ENCODE data around the gene MTAP.

MTAP gene

DNA sequence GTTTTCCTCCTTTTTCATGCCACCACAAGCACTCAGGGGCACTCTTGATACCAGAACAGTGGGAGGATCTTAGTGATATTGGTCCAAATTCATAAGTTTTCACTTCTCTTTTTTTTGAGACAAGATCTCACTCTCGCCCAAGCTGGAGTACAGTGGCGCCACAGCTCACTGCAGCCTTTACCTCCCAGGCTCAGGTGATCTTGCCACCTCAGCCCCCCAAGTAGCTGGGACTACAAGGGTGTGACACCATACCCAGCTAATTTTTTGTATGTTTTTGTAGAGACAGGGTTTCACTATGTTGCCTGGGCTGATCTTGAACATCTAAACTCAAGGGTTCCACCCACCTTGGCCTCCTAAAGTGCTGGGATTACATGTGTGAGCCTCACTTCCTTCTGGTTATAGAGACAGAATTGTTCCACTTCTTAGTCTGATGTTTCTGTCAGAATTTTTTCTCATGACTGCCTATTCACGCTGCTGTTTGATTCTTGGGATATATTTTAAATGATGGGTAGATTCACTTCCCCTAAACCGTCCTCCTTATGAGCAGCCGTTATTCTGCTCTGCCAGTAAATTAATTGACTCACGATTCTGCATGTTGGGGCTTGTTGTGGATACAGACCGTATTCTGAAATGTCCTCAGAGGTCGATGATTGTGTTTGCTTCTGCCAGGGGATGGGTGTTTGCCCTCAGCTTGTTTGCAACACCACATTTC lies 30.8 kb downstream of the MTAP start:
- H3K36me3 ChIP-seq (ENCODE audit: control insufficient read depth in 2 of 2, insufficient read depth in 1 of 2, low read length in 2 of 2), result peaks cover 20 to 98% of the 10 kb centered on the region in 2 experiments
- H3K27ac ChIP-seq (ENCODE audit: extremely low read depth, low read depth, low read length), result no peak overlapping the region
- TF ChIP-seq WT1 (tag by site-specific recombination; IDR thresholded peaks at IDR 0.05) (no peak), ZNF37A (tag by site-specific recombination; IDR thresholded peaks at IDR 0.05) (no peak), ZNF416 (tag by site-specific recombination; IDR thresholded peaks at IDR 0.05) (no peak), ZBTB21 (tag by site-specific recombination; IDR thresholded peaks at IDR 0.05) (no peak), ZNF335 (tag by site-specific recombination; conservative IDR thresholded peaks at IDR 0.05) (no peak)
- no peaks in the 10 kb centered on the region; the same call in 1 of the 2 replicates for H3K9me3 ChIP-seq (ENCODE audit: control insufficient read depth, insufficient read depth, low read depth, low read length)
- no peak overlapping the region for H3K4me3 ChIP-seq (ENCODE audit: low read depth, low read length)
- H3K4me1 ChIP-seq (ENCODE audit: control insufficient read depth, insufficient read depth, low read length), result no peaks in the 10 kb centered on the region; the same call in 1 of the 2 replicates
- POLR2A ChIA-PET, result no interaction called here
- CTCF ChIA-PET, result interaction anchor here (1.2 to 1.7 kb wide), 2 partner anchors 175 to 405 kb away, joined by 3 to 4 read pairs; no protein-coding TSS in a partner anchor

GRCh38 chr9:21835121-21835520 lies 32.7 kb downstream of the MTAP start:
- Histone ChIP-seq H3K27ac (ENCODE audit: extremely low read depth, low read depth, low read length) (no peak overlapping the region), H3K36me3 (ENCODE audit: control insufficient read depth in 2 of 2, insufficient read depth in 1 of 2, low read length in 2 of 2) (peaks cover 31 to 98% of the 10 kb centered on the region in 2 experiments), H3K9me3 (ENCODE audit: control insufficient read depth, insufficient read depth, low read depth, low read length) (no peaks in the 10 kb centered on the region; the same call in 1 of the 2 replicates), H3K4me3 (ENCODE audit: low read depth, low read length) (no peak overlapping the region), H3K4me1 (ENCODE audit: control insufficient read depth, insufficient read depth, low read length) (no peaks in the 10 kb centered on the region; the same call in 1 of the 2 replicates)
- ChIA-PET POLR2A (no interaction called here), CTCF (interaction anchor here (1.7 to 2.0 kb wide), 2 partner anchors 21 to 173 kb away, joined by 4 to 7 read pairs; no protein-coding TSS in a partner anchor)
- TF ChIP-seq ZNF521 (tag by site-specific recombination; IDR thresholded peaks at IDR 0.05), result no peak

GRCh38 chr9:21836437-21837161 lies 34.2 kb downstream of the MTAP start:
- ChIA-PET CTCF (interaction anchor here (2.0 kb wide), 1 partner anchor 23 kb away, joined by 7 read pairs; no protein-coding TSS in a partner anchor), POLR2A (interaction anchor here (0.6 to 1.5 kb wide), 3 partner anchors 17 to 49 kb away, joined by 3 to 4 read pairs (median 4); no protein-coding TSS in a partner anchor)
- Histone ChIP-seq H3K9me3 (ENCODE audit: control insufficient read depth, insufficient read depth, low read depth, low read length) (no peaks in the 10 kb centered on the region; the same call in 1 of the 2 replicates), H3K36me3 (ENCODE audit: control insufficient read depth in 2 of 2, insufficient read depth in 1 of 2, low read length in 2 of 2) (peaks cover 21 to 99% of the 10 kb centered on the region in 2 experiments), H3K4me1 (ENCODE audit: control insufficient read depth, insufficient read depth, low read length) (no peaks in the 10 kb centered on the region; the same call in 1 of the 2 replicates), H3K4me3 (ENCODE audit: low read depth, low read length) (no peak overlapping the region), H3K27ac (ENCODE audit: extremely low read depth, low read depth, low read length) (no peak overlapping the region)
- TF ChIP-seq KLF9 (tag by site-specific recombination; IDR thresholded peaks at IDR 0.05; ENCODE audit: low read depth) (no peak), ZXDB (tag by site-specific recombination; IDR thresholded peaks at IDR 0.05) (no peak), ZNF777 (tag by site-specific recombination; IDR thresholded peaks at IDR 0.05; ENCODE audit: borderline replicate concordance) (no peak), ZNF202 (tag by site-specific recombination; IDR thresholded peaks at IDR 0.05; ENCODE audit: borderline replicate concordance) (no peak), ZFP3 (tag by site-specific recombination; IDR thresholded peaks at IDR 0.05; ENCODE audit: low read depth) (no peak), ZNF514 (tag by site-specific recombination; IDR thresholded peaks at IDR 0.05) (no peak), ZNF843 (tag by site-specific recombination; IDR thresholded peaks at IDR 0.05) (no peak), ZNF48 (tag by site-specific recombination; IDR thresholded peaks at IDR 0.05) (no peak), ZNF426 (tag by site-specific recombination; IDR thresholded peaks at IDR 0.05) (no peak), ZNF830 (tag by site-specific recombination; IDR thresholded peaks at IDR 0.05; ENCODE audit: low read depth) (no peak)

DNA sequence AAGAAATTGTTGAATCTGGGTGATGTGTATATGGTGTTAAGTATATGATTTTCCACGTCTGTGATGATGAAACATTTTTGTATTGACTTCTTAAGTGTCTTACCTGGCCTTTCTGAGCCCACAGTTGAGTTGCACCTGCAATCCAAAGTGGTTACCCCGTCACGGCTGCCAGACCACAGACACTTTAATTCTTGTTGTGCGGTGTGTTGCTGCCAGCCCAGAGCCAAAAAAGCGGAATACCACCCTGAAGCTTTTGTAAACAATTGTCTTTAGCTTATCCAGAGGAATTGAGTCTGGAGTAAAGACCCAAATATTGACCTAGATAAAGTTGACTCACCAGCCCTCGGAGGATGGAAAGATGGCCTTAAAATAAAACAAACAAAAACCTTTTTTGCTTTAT lies 35.1 kb downstream of the MTAP start:
- no peak overlapping the region for H3K27ac ChIP-seq (ENCODE audit: extremely low read depth, low read depth, low read length)
- POLR2A ChIA-PET, result no interaction called here
- no peaks in the 10 kb centered on the region; the same call in 1 of the 2 replicates for H3K4me1 ChIP-seq (ENCODE audit: control insufficient read depth, insufficient read depth, low read length)
- no peaks in the 10 kb centered on the region; the same call in 1 of the 2 replicates for H3K9me3 ChIP-seq (ENCODE audit: control insufficient read depth, insufficient read depth, low read depth, low read length)
- CTCF ChIA-PET, result interaction anchor here (0.6 to 0.8 kb wide), 2 partner anchors 21 to 190 kb away, joined by 3 to 4 read pairs; no protein-coding TSS in a partner anchor
- no peak overlapping the region for H3K4me3 ChIP-seq (ENCODE audit: low read depth, low read length)
- H3K36me3 ChIP-seq (ENCODE audit: control insufficient read depth in 2 of 2, insufficient read depth in 1 of 2, low read length in 2 of 2), result peaks cover 20 to 92% of the 10 kb centered on the region in 2 experiments
- TF ChIP-seq ZNF280C (tag by site-specific recombination; IDR thresholded peaks at IDR 0.05), result no peak
- no peak for TF ChIP-seq ZNF302 (tag by site-specific recombination; IDR thresholded peaks at IDR 0.05; ENCODE audit: low read depth)
- no peak for TF ChIP-seq SP3 (tag by site-specific recombination; IDR thresholded peaks at IDR 0.05)
- no peak for TF ChIP-seq OVOL3 (tag by site-specific recombination; IDR thresholded peaks at IDR 0.05)
- TF ChIP-seq ZFP37 (tag by site-specific recombination; IDR thresholded peaks at IDR 0.05), result no peak
- TF ChIP-seq ZNF18 (tag by site-specific recombination; IDR thresholded peaks at IDR 0.05), result no peak
- no peak for TF ChIP-seq ZNF155 (tag by site-specific recombination; IDR thresholded peaks at IDR 0.05)
